Thyroid gland (tissue), 4 donors: ENCODE measurements around the gene JAKMIP1. TPM values are rescaled to one million over a fixed set of nuclear protein-coding genes. Genes with fewer than 3 reads are reported as not detected.

ENCODE experiments used
- DNase-seq, 2 donors: peaks; one replicate each; pipeline ENCODE4 v3.0.0-alpha.2; 2019
- H3K27ac ChIP-seq, 3 donors: fragments of 200-600 bp; sonication (generic); 1 replicate in 2 of 3; 2 replicates in 1 of 3; pipeline ENCODE4 v1.5.1; 2016 to 2019; ENCODE audit warnings: mild to moderate bottlenecking in 1 of 3, moderate library complexity in 1 of 3
- H3K27me3 ChIP-seq: fragments of 200-600 bp; sonication (generic); one replicate; pipeline ENCODE4 v1.5.1; 2019
- H3K36me3 ChIP-seq, 2 donors: fragments of 200-600 bp; sonication (generic); one replicate each; pipeline ENCODE4 v1.5.1; 2016 to 2019
- H3K4me1 ChIP-seq, 2 donors: fragments of 200-600 bp; sonication (generic); one replicate each; pipeline ENCODE4 v1.5.1; 2017 to 2019
- H3K4me3 ChIP-seq, 3 donors: fragments of 200-600 bp; sonication (generic); replicated peaks in 1 of 3; 1 replicate in 2 of 3; 2 replicates in 1 of 3; pipeline ENCODE4 v1.5.1; 2016; ENCODE audit warnings: mild to moderate bottlenecking in 1 of 3
- H3K9me3 ChIP-seq: fragments of 200-600 bp; sonication (generic); one replicate; pipeline ENCODE4 v1.5.1; 2017
- POLR2A ChIP-seq, 2 donors: fragments of 450-650 bp; IDR thresholded peaks; one replicate each; pipeline ENCODE4 v1.6.1; 2017; ENCODE audit warnings: antibody characterized with exemption in 2 of 2, mild to moderate bottlenecking in 2 of 2, moderate library complexity in 1 of 2
- WGBS, 2 donors: methylation state at CpG; one replicate each; pipeline ENCODE4 v1.1.5; 2017; 5-methylcytosine and 5-hydroxymethylcytosine counted together
- intact Hi-C: fragments of 100-400 bp; cut with DNase I; formaldehyde crosslinking; loops from one replicate; pipeline ENCODE4 v1.15.1; 2023
- total RNA-seq, 4 donors: library from RNA; depleted of rRNA; stranded (reverse); fragments of >200 nt; gene quantifications; one replicate each; pipeline ENCODE4 v1.2.3, GENCODE V29; 2016
- TF ChIP-seq, protein P1 (sequence below), 6 experiments: fragments of 200-600 bp in 3 of 6; fragments of 450-650 bp in 3 of 6; sonication (generic) in 3 of 6; IDR thresholded peaks; one replicate each; pipeline ENCODE4 v1.5.1; 2016 to 2019; ENCODE audit warnings: antibody characterized with exemption in 6 of 6, mild to moderate bottlenecking in 2 of 6, inconsistent platforms in 1 of 6, moderate library complexity in 1 of 6

Gene JAKMIP1
- total RNA-seq, 4 donors from 2014 or later: 0.67 to 1.9 (median 1.1) TPM

DNA sequence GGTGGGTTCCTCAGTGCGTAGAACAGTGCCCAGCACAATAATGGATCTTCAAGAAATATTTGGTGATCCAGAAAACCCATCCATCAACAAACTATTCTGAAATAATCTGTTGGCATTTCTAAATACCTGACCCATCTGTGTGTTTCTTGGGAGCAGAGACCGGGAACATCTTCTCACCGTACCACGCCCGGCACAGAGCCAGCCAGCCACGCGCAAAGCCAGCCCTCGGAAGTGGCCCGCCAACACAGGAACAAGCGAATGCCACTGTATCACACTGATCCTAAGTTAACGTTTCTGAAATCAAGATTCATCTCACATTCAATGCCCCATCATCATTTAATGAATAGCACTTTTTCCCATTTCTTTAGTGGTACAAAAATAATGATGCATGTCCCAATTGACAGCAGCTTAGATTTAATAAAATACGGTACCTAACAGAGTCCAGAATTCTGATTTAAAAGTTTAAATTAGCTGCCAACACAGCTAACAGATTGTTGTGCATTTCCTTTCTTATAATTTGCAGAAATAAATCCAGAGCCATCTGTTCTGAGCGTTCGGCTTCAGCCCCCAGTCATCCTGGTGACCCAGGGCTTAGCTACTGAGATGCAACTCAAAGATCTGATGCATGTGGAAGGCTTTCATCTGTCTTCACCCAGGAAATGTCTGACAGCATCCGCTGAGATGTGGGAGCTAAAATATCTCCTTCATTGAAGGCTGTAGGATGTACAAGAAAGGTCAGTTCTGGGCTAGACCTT, 44.2 kb downstream of the JAKMIP1 start:
- H3K27me3 ChIP-seq: no peaks in the 10 kb centered on the region

DNA sequence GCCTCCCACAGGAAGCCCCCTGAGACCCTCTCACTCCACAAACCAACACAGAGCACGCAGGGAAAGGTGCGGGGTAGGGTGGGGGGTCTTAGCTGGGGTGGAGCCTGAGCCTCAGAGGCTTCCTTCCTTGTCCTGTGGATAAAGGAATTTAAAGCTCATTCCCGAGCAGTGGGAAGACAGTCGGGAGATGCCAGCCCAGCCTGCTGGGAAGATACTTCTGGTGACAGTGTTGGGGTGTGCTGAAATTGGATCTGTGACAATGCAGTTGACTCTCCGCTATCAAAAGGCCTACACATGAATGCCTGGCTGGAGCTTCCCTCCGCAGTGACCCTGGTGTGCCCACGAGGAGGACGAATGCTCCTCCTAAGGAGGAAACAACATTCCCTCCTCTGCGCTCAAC, 45.5 kb downstream of the JAKMIP1 start:
- Histone ChIP-seq H3K4me1 (no peaks in the 10 kb centered on the region), H3K27me3 (no peaks in the 10 kb centered on the region), H3K4me3 (no peak overlapping the region), H3K36me3 (no peaks in the 10 kb centered on the region), H3K27ac (no peak overlapping the region), H3K9me3 (no peaks in the 10 kb centered on the region)
- no peak for DNase-seq
- WGBS, 2 donors: 49 to 51% methylated on average over 9 of the region's 9 CpGs
- intact Hi-C loops: no loop called here
- TF ChIP-seq, protein P1, sequence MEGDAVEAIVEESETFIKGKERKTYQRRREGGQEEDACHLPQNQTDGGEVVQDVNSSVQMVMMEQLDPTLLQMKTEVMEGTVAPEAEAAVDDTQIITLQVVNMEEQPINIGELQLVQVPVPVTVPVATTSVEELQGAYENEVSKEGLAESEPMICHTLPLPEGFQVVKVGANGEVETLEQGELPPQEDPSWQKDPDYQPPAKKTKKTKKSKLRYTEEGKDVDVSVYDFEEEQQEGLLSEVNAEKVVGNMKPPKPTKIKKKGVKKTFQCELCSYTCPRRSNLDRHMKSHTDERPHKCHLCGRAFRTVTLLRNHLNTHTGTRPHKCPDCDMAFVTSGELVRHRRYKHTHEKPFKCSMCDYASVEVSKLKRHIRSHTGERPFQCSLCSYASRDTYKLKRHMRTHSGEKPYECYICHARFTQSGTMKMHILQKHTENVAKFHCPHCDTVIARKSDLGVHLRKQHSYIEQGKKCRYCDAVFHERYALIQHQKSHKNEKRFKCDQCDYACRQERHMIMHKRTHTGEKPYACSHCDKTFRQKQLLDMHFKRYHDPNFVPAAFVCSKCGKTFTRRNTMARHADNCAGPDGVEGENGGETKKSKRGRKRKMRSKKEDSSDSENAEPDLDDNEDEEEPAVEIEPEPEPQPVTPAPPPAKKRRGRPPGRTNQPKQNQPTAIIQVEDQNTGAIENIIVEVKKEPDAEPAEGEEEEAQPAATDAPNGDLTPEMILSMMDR (IDR thresholded peaks at IDR 0.05): no peak
- no peak for TF ChIP-seq POLR2A (IDR thresholded peaks at IDR 0.05)

More for the DNA sequence above, 44.2 kb downstream of the JAKMIP1 start:
- no peak overlapping the region for H3K27ac ChIP-seq
- H3K9me3 ChIP-seq: no peaks in the 10 kb centered on the region
- WGBS, 2 donors: 93% methylated on average over 15 of the region's 15 CpGs
- TF ChIP-seq, protein P1 (IDR thresholded peaks at IDR 0.05): no peak
- TF ChIP-seq POLR2A (IDR thresholded peaks at IDR 0.05): no peak
- intact Hi-C loops: no loop called here
- no peak for DNase-seq
- H3K36me3 ChIP-seq: no peaks in the 10 kb centered on the region
- H3K4me3 ChIP-seq: no peak overlapping the region
- no peaks in the 10 kb centered on the region for H3K4me1 ChIP-seq

DNA sequence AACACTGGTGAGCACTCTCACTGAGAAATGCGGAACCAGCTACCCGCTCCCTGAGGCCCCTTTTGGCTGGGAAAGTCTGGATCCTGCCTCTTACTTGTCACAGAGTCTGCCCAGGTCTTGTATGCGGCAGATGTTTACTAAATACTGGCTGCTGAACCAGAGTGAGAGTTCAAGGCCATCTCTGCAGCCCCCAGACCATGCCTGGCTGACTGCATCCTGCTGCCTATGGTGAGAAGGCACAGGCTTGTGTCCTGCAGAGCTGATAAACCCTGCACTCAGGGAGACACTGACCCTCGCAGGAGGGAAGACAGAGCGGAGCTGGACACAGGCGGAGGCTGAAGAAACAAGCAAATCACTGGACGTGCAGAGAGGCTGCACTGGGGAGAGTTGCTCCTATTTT, 46.5 kb downstream of the JAKMIP1 start:
- intact Hi-C loops: no loop called here
- H3K36me3 ChIP-seq: no peaks in the 10 kb centered on the region
- DNase-seq: no peak
- no peak for TF ChIP-seq POLR2A (IDR thresholded peaks at IDR 0.05)
- TF ChIP-seq, protein P1 (IDR thresholded peaks at IDR 0.05): no peak
- no peak overlapping the region for H3K27ac ChIP-seq
- no peaks in the 10 kb centered on the region for H3K9me3 ChIP-seq
- no peak overlapping the region for H3K4me3 ChIP-seq
- no peaks in the 10 kb centered on the region for H3K4me1 ChIP-seq
- 66 to 70% methylated on average over 7 of the region's 7 CpGs for WGBS, 2 donors
- no peaks in the 10 kb centered on the region for H3K27me3 ChIP-seq

DNA sequence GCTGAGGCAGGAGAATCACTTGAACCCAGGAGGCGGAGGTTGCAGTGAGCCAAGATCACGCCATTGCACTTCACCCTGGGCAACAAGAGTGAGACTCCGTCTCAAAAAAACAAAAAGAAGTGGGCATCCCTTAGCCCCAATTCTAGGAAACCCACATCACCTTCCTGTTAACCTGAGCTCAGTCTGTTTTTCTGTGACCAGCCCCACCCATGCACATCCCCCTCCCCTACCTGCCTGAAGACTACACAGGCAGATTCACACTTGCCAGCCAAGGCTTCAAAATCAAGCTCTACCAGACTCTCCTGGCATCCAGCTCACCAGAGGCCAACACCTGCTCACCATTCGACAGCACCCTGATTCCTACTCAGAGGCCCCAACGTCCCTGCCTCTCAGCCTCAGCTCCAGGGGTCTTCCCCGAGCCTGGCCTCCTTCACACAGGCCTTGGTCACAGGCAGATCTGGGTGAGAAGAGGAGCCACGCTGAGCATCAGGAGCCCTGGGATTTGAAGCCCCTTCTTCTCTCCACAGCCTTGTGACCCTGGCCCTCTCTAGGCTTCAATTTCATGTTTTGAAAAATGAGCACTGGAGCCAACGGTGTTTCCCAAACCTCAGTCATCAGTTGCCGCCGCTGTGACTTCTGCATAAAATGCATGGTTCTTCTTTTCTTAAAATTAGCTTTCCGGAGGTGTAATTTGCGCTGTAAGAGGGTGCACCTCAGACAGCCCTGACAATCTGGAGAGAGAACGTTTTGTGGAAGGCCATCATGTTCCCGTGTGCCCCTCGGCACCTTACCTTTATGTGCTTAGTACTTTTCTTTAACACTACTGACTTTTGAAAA, 47.3 kb downstream of the JAKMIP1 start:
- H3K4me1 ChIP-seq: no peaks in the 10 kb centered on the region
- no peak overlapping the region for H3K27ac ChIP-seq
- DNase-seq: no peak
- TF ChIP-seq POLR2A (IDR thresholded peaks at IDR 0.05): no peak
- TF ChIP-seq, protein P1 (IDR thresholded peaks at IDR 0.05): no peak
- no peaks in the 10 kb centered on the region for H3K9me3 ChIP-seq
- WGBS, 2 donors: 79 to 82% methylated on average over 15 of the region's 15 CpGs
- H3K4me3 ChIP-seq: no peak overlapping the region
- no peaks in the 10 kb centered on the region for H3K27me3 ChIP-seq
- intact Hi-C loops: no loop called here
- H3K36me3 ChIP-seq: no peaks in the 10 kb centered on the region
